NCI-H1417 treated with DMSO at 0.1 percent for 48 hours (cell line): ENCODE measurements around the gene LTBP4.
"Not testable (repeated sequence)": the region's sequence is repeated elsewhere in the genome, so short reads cannot be mapped to it uniquely, and the experiment has no call there.

Source experiments
- DNase-seq: peaks from one replicate; lab custom pipeline; 2025; lab: John Stamatoyannopoulos, UW

Gene LTBP4

GRCh38 chr19:40611900-40612698 lies 10.9 kb downstream of the LTBP4 start:
- DNase-seq, result no peak

DNA sequence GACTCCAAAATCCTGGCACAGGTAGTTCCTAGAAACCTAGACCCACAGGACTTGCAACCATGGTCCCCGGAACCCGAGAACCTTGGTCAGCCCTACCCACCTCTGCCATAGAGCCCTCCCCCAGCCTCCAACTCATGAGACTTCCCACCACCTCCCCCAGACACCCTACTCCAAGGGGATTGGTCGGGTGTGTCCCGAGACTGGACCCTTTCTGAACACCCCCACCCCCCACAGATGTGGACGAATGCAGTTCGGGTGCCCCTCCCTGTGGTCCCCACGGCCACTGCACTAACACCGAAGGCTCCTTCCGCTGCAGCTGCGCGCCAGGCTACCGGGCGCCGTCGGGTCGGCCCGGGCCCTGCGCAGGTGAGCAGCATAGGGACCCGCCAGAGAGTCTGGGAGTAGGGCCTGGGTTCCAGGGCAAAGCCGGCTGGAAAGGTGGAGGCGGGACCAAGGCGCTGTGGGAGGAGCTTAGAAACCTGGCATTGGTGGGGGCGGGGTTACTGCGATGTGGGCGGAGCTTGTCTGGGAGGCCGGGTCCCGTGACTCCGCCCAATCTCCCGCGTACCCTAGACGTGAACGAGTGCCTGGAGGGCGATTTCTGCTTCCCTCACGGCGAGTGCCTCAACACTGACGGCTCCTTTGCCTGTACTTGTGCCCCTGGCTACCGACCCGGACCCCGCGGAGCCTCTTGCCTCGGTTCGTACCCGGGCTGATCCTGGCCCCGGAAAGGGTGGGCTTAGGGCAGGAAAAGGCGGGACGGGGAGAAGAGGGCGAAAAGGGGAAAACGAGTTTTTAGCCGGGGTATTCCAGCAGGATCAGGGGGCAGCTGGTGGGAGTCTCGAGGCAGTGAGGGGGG lies 11.9 kb downstream of the LTBP4 start:
- DNase-seq, result no peak

GRCh38 chr19:40613690-40614621 lies 12.8 kb downstream of the LTBP4 start:
- DNase-seq, result no peak

DNA sequence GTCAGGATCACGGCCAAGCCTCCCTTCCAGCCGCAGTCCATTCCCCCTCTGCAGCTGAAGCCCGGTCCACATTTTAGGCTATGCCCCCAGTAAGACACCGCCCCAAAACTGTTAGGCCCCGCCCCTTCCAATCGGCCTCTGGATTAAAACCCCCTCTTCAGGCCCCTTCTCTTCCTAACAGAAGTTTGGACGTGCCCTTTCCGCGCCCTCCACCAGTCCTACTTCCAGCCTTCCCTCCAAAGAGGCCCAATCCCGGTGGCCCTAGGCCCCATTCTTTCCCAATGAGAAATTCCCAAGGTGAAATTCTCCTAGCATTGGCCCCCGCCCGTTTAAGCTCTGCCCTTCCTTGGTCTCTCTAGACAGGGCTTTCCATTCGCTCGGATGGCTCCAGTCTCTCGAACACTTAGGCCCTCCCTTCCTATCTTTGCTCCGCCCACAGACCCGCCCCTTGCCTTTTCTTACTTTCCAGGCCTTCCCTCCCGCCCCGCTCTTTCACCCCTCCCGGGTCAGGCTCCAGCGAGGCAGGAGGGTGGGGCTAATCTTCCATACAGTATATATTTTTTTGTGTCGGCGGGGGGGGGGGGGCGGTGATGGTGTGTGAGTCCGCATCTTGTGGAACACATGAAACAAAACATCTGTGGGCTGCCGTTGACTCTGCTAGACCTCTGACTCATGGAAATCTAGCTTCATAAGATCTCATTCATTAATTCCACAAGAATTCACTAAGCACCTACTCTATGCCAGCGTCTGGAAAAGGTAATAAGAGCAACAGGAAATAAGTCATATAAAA lies 13.6 kb downstream of the LTBP4 start:
- no peak for DNase-seq

GRCh38 chr19:40616178-40616577 lies 15.0 kb downstream of the LTBP4 start:
- DNase-seq, result no peak

GRCh38 chr19:40616941-40617340 lies 15.8 kb downstream of the LTBP4 start:
- DNase-seq, result no peak

- no peak for DNase-seq
These were observed 16.8 kb downstream of the LTBP4 start for GRCh38 chr19:40617961-40618360.

DNA sequence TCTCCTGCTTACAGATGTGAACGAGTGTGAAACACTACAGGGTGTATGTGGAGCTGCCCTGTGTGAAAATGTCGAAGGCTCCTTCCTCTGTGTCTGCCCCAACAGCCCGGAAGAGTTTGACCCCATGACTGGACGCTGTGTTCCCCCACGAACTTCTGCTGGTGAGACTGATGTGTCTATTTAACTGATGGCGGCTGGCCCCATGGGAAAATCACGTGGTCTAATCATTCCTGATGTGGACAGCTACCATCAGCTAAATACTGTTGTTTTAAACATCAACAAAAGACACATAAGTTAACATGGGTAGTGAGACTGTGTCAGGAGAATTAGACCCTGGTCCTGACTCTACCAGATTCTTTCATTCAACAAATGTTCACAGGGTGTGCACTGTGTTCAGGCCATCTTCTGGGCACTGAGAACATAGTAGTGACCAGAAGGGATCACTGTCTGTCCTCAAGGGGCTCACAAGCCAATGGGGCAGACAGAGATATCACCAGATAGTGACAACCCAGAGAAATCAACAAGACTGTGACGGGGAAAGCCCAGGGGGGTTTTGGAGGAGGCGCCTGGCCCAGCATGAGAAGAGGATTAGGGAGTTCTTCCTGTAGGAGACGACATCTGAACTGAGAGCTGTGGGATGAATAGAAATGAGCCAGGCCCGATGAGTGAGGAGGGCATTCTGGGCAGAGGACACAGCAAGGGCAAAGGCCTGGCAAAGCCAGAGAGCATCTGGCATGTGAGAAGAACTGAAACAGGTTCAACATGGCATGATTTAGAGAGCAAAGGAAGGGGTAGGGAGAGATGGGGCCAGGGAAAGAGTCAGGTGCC lies 18.4 kb downstream of the LTBP4 start:
- DNase-seq, result no peak

DNA sequence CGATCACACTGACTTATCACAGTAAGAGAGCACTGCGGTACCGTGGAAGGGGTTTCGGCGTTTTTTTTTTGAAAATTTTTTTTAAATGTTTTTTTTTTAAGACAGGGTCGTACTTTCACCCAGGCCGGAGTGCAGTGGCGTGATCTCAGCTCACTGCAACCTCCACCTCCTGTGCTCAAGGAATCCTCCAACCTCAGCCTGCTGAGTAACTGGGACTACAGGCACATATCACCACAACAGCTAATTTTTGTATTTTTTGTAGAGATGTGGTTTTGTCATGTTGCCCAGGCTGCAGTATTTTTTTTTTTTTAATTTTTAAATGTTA lies 19.0 kb downstream of the LTBP4 start:
- DNase-seq, result no peak

DNA sequence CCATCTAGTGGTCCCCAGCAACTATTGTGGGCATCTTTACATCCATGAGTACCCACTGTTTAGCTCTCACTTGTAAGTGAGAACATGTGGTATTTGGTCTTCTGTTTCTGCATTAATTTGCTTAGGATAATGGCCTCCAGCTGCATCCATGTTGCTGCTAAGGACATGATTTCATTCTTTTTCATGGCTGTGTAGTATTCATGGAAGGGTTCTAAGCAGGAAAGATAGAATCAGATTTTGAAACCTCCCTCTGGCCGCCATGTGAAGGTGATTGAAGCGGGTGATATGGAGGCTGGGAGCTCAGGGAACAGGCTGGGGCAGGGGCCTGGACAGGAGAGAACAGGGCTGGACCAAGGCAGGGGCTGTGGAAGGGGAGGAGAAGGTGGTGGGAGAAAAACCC lies 20.1 kb downstream of the LTBP4 start:
- DNase-seq, result no peak

- no peak for DNase-seq
These were observed 21.0 kb downstream of the LTBP4 start for GRCh38 chr19:40621966-40622772.

- no peak for DNase-seq
These were observed 21.6 kb downstream of the LTBP4 start for GRCh38 chr19:40622773-40623075.

GRCh38 chr19:40623403-40624251 lies 22.5 kb downstream of the LTBP4 start:
- DNase-seq, result peak; percentile 57

DNA sequence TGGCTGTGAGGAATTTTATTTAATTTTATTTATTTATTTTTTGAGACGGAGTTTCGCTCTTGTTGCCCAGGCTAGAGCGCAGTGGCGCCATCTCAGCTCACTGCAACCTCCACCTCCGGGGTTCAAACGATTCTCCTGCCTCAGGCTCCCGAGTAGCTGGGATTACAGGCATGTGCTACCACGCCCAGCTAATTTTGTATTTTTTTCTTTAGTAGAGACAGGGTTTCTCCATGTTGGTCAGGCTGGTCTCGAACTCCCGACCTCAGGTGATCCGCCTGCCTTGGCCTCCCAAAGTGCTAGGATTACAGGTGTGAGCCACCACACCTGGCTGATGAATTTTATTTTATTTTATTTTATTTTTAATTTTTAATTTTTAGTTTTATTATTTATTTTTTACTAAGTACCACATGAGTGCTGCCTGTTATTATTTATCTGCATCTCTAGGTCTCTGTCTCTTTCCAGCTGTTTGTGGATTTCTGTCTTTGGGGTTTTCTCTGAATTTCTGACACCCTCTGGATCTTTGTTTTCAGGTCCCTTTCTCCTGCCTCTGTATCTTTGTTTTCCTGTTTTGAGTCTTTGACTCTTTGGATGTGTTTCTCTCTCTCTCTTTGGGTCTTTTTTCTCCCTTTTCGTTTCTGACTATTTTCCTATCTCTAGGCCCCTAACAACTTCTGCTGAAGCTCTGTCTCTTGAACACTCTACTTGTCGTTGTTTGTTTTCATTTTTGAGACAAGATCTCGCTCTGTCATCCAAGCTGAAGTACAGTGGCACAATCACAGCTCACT lies 23.4 kb downstream of the LTBP4 start:
- DNase-seq, result not testable (repeated sequence)

DNA sequence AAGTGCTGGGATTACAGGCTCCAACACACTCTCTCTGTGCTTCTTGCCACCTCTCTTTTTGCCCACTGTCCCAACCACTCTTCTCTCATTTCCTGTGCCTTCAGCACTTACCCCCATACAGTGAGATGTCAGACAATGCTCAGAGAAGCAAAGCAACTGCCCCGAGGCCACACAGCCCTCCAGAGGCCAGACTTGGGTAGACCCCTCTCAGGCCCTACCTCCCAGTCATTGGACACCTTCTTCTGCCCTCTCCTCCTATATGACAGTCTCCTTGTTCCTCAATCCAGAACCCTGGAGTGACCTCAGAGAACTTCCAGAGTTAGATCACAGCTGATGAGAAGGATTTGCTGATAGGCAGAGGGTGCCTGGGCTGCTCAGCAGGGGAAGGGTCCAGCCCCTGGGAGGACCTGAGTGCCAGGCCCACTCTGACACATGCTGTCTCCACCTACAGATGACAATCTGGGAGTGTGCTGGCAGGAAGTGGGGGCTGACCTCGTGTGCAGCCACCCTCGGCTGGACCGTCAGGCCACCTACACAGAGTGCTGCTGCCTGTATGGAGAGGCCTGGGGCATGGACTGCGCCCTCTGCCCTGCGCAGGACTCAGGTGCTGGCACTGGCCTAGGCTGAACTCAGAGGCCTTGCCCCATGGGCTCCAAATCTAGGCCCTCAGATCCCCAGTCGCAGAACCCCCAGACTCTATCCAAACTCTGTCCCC lies 24.4 kb downstream of the LTBP4 start:
- DNase-seq, result no peak

DNA sequence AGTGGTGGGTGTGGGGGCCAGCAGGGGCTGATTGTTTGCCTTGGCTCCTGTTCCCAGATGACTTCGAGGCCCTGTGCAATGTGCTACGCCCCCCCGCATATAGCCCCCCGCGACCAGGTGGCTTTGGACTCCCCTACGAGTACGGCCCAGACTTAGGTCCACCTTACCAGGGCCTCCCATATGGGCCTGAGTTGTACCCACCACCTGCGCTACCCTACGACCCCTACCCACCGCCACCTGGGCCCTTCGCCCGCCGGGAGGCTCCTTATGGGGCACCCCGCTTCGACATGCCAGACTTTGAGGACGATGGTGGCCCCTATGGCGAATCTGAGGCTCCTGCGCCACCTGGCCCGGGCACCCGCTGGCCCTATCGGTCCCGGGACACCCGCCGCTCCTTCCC lies 25.7 kb downstream of the LTBP4 start:
- DNase-seq, result no peak

GRCh38 chr19:40627486-40628279 lies 26.5 kb downstream of the LTBP4 start:
- DNase-seq, result no peak
